ENCODE measurements around the gene PDGFRB.

DNA sequence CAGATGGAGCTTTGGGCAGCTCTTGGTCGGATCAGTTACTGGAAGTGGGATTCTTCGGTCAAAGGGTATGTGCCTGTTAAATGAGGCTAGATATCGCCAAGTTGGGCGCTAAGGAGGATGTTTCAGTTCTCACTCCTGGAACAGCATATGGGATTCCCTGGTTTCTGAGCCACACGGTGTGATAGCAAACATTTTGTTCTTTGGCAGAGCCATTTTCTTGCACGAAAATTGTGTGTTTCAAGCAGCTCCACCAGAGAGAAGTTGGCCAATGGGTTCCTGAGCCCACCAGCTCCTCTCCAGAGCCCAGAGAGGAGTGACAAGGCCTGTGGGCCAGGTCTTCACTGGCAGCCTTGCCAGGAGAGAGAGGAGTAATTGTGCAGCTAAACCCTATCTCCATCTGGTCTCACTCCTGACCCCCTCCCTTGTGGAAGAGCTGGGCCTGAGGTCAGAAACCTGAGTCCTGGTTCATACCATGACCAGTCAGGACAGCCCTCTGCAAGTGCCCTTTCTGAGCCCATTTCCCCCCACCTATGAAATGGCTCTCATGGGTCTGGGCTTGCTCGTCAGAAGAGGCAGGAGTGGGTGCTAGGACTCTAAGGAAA lies 23.5 kb upstream of the PDGFRB start:
- TF ChIP-seq CTCF (conservative IDR thresholded peaks at IDR 0.05 in 1 of 2, IDR thresholded peaks at IDR 0.05 in 1 of 2; ENCODE audit: low read depth in 1 of 2, low read length in 2 of 2), result no peak
- no peak for TF ChIP-seq EZH2 (IDR thresholded peaks at IDR 0.05; ENCODE audit: low read length, missing control alignments)

Measured in fibroblast of lung (primary cell).